HG03280 (cell line): ENCODE results near the gene C1QTNF8.

Experiments used
- ATAC-seq: cut with Tn5 transposase; IDR thresholded peaks from one replicate; pipeline ENCODE4 v1.9.1; 2021; ENCODE audit warnings: mild to moderate bottlenecking, moderate library complexity; ENCODE audit not compliant: unreplicated experiment

The C1QTNF8 gene

DNA sequence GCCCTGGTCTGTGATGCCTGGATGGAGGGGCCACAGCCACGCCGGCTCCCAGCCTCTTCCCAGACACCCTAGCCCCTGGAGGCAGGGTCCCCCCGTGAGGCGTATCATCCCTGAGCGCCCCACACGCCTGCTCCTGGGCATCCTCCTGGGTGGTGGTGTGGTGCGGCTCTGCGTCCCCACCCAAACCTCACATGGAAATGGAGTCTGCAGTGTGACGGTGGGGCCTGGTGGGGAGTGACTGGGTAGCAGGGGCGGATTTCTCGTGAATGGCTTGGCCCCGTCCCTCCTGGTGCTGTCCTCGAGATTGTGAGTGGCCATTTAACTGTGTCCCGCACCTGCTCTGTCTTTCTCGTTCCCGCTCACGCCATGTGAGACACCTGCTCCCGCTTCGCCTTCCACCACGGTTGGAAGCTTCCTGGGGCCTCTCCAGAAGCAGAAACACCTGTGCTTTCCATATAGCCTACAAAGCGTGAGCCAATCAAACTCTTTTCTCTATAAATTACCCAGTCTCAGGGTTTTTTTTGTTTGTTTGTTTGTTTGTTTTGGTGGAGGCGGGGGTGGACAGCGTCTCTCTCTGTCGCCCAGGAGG lies 29.4 kb downstream of the C1QTNF8 start:
- ATAC-seq, result no peak

DNA sequence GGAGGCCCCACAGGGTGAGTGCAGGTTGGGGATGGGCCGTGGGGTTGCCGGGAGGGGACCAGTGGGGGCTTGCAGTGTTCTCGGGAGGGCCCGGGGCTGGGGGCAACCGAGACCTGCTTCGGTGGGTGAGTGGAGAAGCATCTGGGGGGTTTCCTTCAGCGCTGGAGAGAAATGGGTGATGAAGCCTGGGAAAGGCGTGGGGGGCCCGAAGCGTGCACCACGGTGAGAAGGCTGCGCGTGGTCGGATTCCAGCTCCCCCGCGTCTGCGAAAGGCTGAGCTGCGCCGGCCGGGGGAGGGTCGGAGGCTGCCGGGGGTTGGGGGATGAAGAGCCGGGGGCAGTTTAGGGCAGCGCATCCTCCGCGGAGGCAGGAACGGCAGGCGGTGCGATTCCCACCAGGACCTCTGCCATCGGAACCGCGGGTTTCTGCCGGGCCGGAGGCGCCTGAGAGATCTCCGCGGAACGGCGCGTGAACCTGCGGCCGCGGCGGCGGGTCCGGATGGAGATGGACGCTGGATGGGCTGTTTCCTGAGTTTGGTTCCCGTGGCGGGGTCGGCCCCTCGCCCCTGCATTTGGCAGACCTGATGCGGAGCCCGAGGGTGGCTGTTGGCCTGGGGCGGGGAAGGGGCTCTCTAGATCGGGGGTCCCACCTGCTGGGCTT lies 30.4 kb downstream of the C1QTNF8 start:
- ATAC-seq, result no peak

GRCh38 chr16:1063728-1064127 lies 32.3 kb downstream of the C1QTNF8 start:
- ATAC-seq, result no peak

- no peak for ATAC-seq
Observed at GRCh38 chr16:1062895-1063294, 33.1 kb downstream of the C1QTNF8 start.

DNA sequence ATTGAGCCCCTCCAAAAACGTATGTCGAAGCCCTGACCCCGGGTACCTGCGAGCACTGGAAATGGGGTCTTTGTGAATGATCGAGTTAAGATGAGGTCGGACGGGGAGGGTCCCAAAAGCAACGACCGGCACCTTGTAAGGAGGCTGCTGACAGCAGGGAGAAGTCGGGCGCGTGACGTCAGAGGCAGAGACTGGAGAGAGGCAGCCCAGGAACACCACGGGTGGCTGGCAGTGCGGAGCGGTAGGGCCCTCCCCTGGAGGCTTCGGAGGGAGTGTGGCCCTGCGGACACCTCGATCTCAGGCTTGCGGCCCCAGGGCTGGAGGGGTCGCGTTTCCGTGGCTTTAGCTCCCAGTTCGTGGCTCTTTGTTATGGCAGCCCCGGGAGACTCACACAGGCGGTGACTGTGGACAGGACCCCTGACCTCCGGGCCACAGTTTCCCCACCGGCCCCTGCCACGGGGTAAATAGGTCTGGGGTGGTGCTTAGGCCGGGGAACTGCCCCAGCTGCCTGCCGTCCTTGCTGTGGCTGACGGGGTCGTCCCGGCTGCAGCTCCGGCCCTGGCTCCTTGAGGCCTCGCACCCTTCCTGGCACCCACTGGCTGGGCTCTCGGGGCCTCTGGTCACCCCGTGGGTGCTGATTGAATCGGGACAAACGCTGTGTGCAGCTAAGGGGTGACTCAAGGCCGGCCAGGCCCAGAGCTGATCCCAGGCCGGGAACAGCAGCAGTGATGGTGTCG lies 34.1 kb downstream of the C1QTNF8 start:
- ATAC-seq, result no peak

DNA sequence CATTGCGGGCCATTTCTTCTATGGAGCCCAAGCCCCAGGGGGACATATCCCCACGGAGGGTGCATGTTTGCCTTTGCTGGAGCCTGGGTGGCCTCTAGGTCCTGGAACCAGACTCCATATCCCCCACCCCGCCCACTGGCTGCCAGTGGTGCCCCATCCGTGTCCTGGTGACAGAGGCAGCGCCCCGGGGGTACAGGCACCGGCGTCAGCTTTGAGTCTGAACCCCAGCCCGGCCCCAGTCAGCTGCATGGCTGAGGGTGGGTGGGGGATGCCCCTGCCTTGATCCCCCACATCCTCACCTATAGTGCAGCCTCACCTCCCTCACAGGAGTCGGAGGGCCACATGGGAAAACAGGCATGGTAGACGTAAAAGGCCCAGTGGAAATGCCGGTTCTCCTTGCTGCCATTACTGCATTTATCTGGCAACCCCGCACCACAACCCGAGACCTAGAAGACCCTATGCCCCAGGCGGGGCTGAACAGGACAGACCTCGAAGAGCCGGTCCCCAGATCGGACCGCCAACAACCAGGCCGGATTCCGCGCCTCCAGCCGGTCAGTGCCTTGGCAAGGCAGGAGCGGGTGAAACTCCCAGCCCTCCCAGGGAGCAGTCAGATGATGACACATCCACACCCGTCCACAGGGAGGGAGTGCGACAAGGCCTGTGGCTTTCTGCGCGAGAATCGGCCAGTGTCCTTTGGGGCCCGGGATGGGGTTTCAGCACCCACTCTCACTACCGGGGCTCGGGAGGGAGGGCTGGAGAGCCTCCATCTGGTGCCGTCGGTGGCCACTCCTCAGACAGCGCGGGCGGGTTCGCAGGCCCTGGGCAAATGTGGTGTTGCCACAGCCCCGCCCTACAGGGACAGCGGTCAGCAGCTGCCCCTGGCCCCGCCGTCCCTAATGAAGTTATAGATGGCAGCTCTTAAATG lies 35.4 kb downstream of the C1QTNF8 start:
- ATAC-seq, result no peak

- ATAC-seq, result no peak
Observed at GRCh38 chr16:1059310-1059709, 36.7 kb downstream of the C1QTNF8 start.

- ATAC-seq, result no peak
Observed at GRCh38 chr16:1058216-1058615, 37.8 kb downstream of the C1QTNF8 start.

DNA sequence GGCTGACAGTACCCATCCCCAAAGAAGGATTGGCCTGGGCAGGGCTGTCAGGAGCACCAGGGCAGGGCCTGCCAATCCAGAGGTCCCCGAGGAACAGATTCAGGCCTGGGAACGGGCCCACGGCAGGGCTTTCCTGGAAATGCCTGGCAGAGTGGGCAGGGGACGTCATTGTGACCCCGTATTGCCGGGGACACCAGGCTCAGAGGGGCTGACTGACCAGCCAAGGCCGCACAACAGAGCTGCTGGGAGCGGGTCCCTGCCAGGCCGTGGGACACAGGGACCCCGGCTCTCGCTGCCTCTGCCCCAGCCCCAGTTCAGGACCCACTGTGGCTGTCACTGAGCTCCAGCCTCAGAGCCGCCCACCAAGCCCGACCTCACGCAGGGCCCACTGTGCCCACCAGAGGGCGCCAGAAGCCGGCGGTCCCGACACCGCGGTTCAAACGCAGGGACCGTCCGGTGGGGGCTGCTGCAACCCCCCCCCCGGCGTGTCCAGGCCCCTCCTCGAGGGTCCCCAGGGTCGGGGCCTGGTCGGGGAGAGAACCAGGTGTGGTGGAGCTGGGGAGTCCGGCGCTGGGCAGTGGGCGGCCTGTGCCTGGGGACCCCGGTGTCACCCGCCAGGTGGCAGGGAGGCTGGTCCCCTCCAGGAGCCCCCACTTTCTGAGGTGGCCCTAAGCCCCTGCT lies 38.7 kb downstream of the C1QTNF8 start:
- no peak for ATAC-seq

GRCh38 chr16:1056196-1056595 lies 39.8 kb downstream of the C1QTNF8 start:
- ATAC-seq, result no peak

DNA sequence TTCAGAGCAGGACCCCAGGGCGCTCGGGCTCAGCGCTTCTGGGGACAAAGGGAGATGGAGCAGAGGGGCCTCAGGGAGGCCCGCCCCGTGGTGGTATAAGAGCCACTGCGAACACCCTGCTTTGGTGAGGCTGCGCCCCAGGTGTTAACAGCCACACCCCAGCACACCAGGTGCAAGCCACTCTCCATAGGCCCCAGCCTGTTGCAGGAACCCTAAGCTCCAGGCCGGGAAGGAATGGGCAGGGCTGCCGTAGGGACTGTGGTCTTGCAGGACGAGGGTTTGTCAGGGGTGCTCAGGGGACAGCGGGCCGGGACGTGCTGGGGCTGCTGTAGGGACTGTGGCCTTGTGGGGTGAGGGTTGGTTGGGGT lies 40.5 kb downstream of the C1QTNF8 start:
- no peak for ATAC-seq

DNA sequence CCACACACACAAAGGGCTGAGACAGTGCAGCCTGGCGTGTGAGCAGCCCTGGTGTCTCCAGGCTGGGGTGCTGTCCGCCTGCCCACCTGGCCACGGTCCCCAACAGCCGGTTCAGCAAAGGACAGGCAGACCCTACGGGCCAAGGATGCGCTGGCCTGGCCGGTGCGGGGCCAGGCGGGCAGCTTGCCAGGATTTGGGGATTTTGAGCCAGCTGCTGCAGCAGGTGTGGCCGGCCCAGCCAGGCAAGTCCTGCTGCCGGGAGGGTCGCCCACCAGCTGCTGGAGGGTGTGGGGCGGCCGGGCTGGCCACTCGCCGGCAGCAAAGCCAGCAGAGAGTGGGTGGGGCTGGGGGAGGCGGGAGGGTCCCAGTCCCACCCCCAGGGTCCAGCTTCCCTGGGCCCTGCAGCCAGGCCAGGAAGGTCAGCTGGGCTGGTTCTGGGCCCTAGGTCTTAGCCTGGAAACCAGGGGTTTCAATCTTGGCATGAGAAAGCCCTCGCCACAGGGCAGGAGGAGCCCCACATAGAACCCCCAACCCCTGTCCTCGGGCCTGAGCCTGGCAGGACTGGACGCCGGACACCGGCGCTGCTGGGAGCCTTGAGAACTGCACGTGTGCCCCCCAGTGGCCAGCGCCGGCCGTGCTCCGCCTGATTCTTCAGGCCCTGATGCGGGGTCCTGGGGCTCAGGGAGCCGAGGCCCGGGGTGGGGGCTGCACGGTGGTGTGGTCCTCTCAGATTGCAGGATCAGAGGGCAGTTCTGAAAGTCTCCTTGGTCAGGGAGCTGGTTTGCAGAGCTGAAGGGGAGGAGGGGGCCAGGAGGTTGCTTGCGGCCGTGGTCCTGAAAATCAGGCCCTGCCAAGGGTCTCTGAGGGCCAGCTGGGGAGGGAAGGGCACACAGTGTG lies 41.1 kb downstream of the C1QTNF8 start:
- no peak for ATAC-seq

- no peak for ATAC-seq
Observed at GRCh38 chr16:1053700-1054368, 42.2 kb downstream of the C1QTNF8 start.

- no peak for ATAC-seq
Observed at GRCh38 chr16:1053121-1053521, 42.9 kb downstream of the C1QTNF8 start.

- no peak for ATAC-seq
Observed at GRCh38 chr16:1052721-1053120, 43.3 kb downstream of the C1QTNF8 start.

- ATAC-seq, result no peak
Observed at GRCh38 chr16:1051446-1051845, 44.6 kb downstream of the C1QTNF8 start.

DNA sequence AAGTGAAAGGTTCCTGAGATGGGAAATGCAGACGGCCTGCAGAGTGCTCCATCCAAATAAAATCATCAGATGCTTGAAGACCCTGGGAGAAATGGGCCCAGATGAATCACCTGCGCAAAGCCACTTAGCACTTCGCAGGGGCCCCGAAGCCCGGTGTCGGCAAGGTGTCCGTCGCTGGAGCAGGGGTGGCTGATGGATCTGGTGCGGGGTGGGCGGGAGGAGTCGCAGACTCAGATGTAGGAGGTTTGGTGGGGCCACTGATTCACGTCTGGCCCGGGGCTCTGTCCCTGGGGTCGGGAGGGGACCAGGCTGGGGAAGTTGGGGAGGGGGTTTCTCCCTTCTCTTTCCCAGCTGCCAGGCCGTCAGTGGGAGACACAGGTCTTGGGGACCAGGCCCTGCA lies 45.1 kb downstream of the C1QTNF8 start:
- no peak for ATAC-seq

DNA sequence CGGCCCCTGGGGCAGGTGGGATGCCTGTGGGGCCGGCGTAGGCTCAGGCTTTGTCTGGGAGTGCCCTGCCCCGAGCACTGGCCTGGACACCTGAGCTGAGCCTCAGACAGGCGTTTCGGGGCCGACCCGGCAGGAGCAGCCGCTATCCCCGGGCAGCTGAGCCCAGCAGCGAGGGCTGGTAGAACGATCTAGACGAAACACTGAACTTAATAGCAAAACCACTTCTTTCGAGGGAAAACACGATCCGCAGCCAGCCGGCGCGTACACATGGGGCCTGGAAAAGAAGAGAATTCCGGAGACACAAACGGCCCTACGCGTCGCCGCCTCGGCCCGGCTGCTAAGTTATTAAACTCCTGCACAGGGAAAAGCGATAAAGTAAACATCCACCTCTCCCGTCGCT lies 45.5 kb downstream of the C1QTNF8 start:
- no peak for ATAC-seq

- ATAC-seq, result no peak
Observed at GRCh38 chr16:1049976-1050247, 46.1 kb downstream of the C1QTNF8 start.
